ENCODE results near the gene GSC2. TPM values are rescaled to one million over a fixed set of nuclear protein-coding genes. Genes with fewer than 3 reads are reported as not detected.

Gene GSC2
- total RNA-seq, 6 donors from 2014 or later = not detected

GRCh38 chr22:19177164-19178064, 27.3 kb upstream of the GSC2 start:
- H3K9me3 ChIP-seq = no peaks in the 10 kb centered on the region
- peak overlapping the region; percentile 78 to 98 (median 93) for H3K4me3 ChIP-seq
- H3K4me1 ChIP-seq = peaks cover 36 to 53% (median 43%) of the 10 kb centered on the region in 4 donors
- peak overlapping the region; percentile 83 to 89 (median 86) for H3K27ac ChIP-seq
- peaks cover 0 to 8% (median 0%) of the 10 kb centered on the region in 4 donors for H3K36me3 ChIP-seq
- ATAC-seq (ENCODE audit: low FRiP score in 2 of 2) (no peak), DNase-seq (peak in 1 of 2 donors; percentile 85)
- no peaks in the 10 kb centered on the region for H3K27me3 ChIP-seq
- TF ChIP-seq EP300 (IDR thresholded peaks at IDR 0.05) (no peak), CTCF (IDR thresholded peaks at IDR 0.05) (no peak)
- 50 to 71% methylated on average over 2 to 26 of the region's 55 CpGs for WGBS, 2 donors

GRCh38 chr22:19176732-19177131, 26.6 kb upstream of the GSC2 start:
- H3K9me3 ChIP-seq = no peaks in the 10 kb centered on the region
- peaks cover 42 to 60% (median 48%) of the 10 kb centered on the region in 4 donors for H3K4me1 ChIP-seq
- peaks cover 0 to 8% (median 0%) of the 10 kb centered on the region in 4 donors for H3K36me3 ChIP-seq
- TF ChIP-seq POLR2AphosphoS5 (IDR thresholded peaks at IDR 0.05) (no peak), EP300 (IDR thresholded peaks at IDR 0.05) (no peak), CTCF (IDR thresholded peaks at IDR 0.05) (no peak), POLR2A (IDR thresholded peaks at IDR 0.05) (no peak)
- H3K27ac ChIP-seq = no peak overlapping the region
- DNase-seq (no peak), ATAC-seq (ENCODE audit: low FRiP score in 2 of 2) (no peak)
- no peak overlapping the region for H3K4me3 ChIP-seq
- no peaks in the 10 kb centered on the region for H3K27me3 ChIP-seq
- 84% methylated on average over 12 of the region's 12 CpGs; no CpG with 5 or more reads in 1 of the 2 donors for WGBS, 2 donors

GRCh38 chr22:19176175-19176643, 26.1 kb upstream of the GSC2 start:
- DNase-seq = no peak
- Histone ChIP-seq H3K9me3 (no peaks in the 10 kb centered on the region), H3K27ac (no peak overlapping the region), H3K4me1 (peaks cover 42 to 61% (median 48%) of the 10 kb centered on the region in 4 donors), H3K27me3 (no peaks in the 10 kb centered on the region), H3K36me3 (peaks cover 0 to 8% (median 0%) of the 10 kb centered on the region in 4 donors), H3K4me3 (no peak overlapping the region)
- no peak for TF ChIP-seq EP300 (IDR thresholded peaks at IDR 0.05)
- no peak for TF ChIP-seq POLR2AphosphoS5 (IDR thresholded peaks at IDR 0.05)
- no peak for TF ChIP-seq POLR2A (IDR thresholded peaks at IDR 0.05)
- TF ChIP-seq CTCF (IDR thresholded peaks at IDR 0.05) = no peak
- no peak for ATAC-seq (ENCODE audit: low FRiP score in 2 of 2)
- 71 to 72% methylated on average over 11 to 12 of the region's 12 CpGs for WGBS, 2 donors

- 72 to 76% methylated on average over 6 to 19 of the region's 21 CpGs for WGBS, 2 donors
Measured at GRCh38 chr22:19175602-19176174, 25.6 kb upstream of the GSC2 start.

More at GRCh38 chr22:19175602-19176174, 25.6 kb upstream of the GSC2 start:
- peaks cover 45 to 66% (median 51%) of the 10 kb centered on the region in 4 donors for H3K4me1 ChIP-seq
- DNase-seq = peak in 1 of 2 donors; percentile 79
- peak overlapping the region in 1 of 4 donors; percentile 39 for H3K27ac ChIP-seq
- TF ChIP-seq POLR2A (IDR thresholded peaks at IDR 0.05) (no peak), CTCF (IDR thresholded peaks at IDR 0.05) (no peak), POLR2AphosphoS5 (IDR thresholded peaks at IDR 0.05) (no peak), EP300 (IDR thresholded peaks at IDR 0.05) (no peak)
- H3K4me3 ChIP-seq = no peak overlapping the region
- H3K27me3 ChIP-seq = no peaks in the 10 kb centered on the region
- H3K9me3 ChIP-seq = no peaks in the 10 kb centered on the region
- ATAC-seq (ENCODE audit: low FRiP score in 2 of 2) = no peak
- H3K36me3 ChIP-seq = peaks cover 0 to 8% (median 0%) of the 10 kb centered on the region in 4 donors

All from upper lobe of left lung (tissue), 6 donors.